Tracheal epithelial cell (primary cell): ENCODE data around the gene BZW1. TPM values are rescaled to one million over a fixed set of nuclear protein-coding genes. Genes with fewer than 3 reads are reported as not detected.

Experiments
- total RNA-seq: library from RNA; depleted of rRNA; stranded (reverse); fragments of >200 nt; gene quantifications from 2 replicates; pipeline ENCODE4 v1.2.1, GENCODE V29; 2014

The BZW1 gene
- total RNA-seq: 542 and 845 TPM in 2 replicates

GRCh38 chr2:200811333-200812121 lies at the start of gene BZW1:
Gene BZW1, plus strand, starts transcription at chr2:200811910. Its CDS starts 1,308 bp downstream, at chr2:200813218.

GRCh38 chr2:200864176-200865034 lies 52.7 kb downstream of the BZW1 start, which contains the start of gene CLK1:
Gene CLK1, minus strand, starts transcription at chr2:200864658. Its CDS starts 2,796 bp downstream, at chr2:200861862.

Other genes with a start within 250 kb of the BZW1 start
- gene AOX1, start 225.9 kb upstream of the BZW1 start, total RNA-seq: 4.7 and 15.7 TPM in 2 replicates
- 78.8 and 89.5 TPM in 2 replicates for gene CLK1, start 52.7 kb downstream of the BZW1 start, total RNA-seq
- gene PPIL3, start 77.2 kb downstream of the BZW1 start, total RNA-seq: 24.1 and 38.4 TPM in 2 replicates
- 23.4 and 27.7 TPM in 2 replicates for gene NIF3L1, start 77.5 kb downstream of the BZW1 start, total RNA-seq
- 12.8 and 17.7 TPM in 2 replicates for gene ORC2, start 151.8 kb downstream of the BZW1 start, total RNA-seq